ENCODE data around the gene PRDM13. TPM values are rescaled to one million over a fixed set of nuclear protein-coding genes. Genes with fewer than 3 reads are reported as not detected.

Gene PRDM13
- total RNA-seq, 1 experiment from 2014 or later: not detected

- ChIA-PET RAD21 (ENCODE audit: low non-redundant PET in 1 of 2, low total read pairs in 2 of 2, uncharacterized antibody in 2 of 2, unreplicated experiment in 2 of 2) (no interaction called here), CTCF (no interaction called here), POLR2A (no interaction called here)
- Histone ChIP-seq H3K27me3 (ENCODE audit: insufficient read depth, low read length) (no peaks in the 10 kb centered on the region), H3K4me2 (ENCODE audit: low read length) (no peak overlapping the region), H2AFZ (ENCODE audit: low read depth, low read length, poor library complexity, severe bottlenecking) (no peak overlapping the region), H3K27ac (ENCODE audit: low read depth, low read length) (no peak overlapping the region), H3K4me3 (replicated peaks in 1 of 2; ENCODE audit: low read depth in 1 of 2, low read length in 2 of 2) (no peak overlapping the region), H3K4me1 (ENCODE audit: control insufficient read depth in 1 of 2, insufficient read depth in 2 of 2, low read length in 2 of 2) (no peaks in the 10 kb centered on the region), H3K9me2 (ENCODE audit: insufficient read depth) (no peaks in the 10 kb centered on the region), H3K79me2 (ENCODE audit: insufficient read depth, low read length) (no peaks in the 10 kb centered on the region), H3K36me3 (ENCODE audit: control insufficient read depth in 1 of 2, insufficient read depth in 2 of 2, low read length in 2 of 2) (no peaks in the 10 kb centered on the region), H3K9ac (ENCODE audit: low read length) (no peak overlapping the region), H3K9me3 (ENCODE audit: control insufficient read depth in 1 of 2, insufficient read depth in 1 of 2, low read depth in 1 of 2, low read length in 2 of 2) (no peaks in the 10 kb centered on the region), H4K20me1 (ENCODE audit: insufficient read depth) (no peaks in the 10 kb centered on the region)
- ATAC-seq (no peak), DNase-seq (ENCODE audit: low read depth, low spot score) (no peak)
- TF ChIP-seq YY1 (IDR thresholded peaks at IDR 0.05; ENCODE audit: extremely low read depth, insufficient replicate concordance, low read depth, low read length) (no peak), SRF (IDR thresholded peaks at IDR 0.05; ENCODE audit: low read depth) (no peak), FOSL1 (IDR thresholded peaks at IDR 0.05; ENCODE audit: low read depth) (no peak), CBX3 (IDR thresholded peaks at IDR 0.05; ENCODE audit: low read depth) (no peak), ZFX (IDR thresholded peaks at IDR 0.05) (no peak), POLR2AphosphoS5 (IDR thresholded peaks at IDR 0.05; ENCODE audit: low read depth, low read length) (no peak), ATF3 (IDR thresholded peaks at IDR 0.05) (no peak), TCF7L2 (IDR thresholded peaks at IDR 0.05; ENCODE audit: borderline replicate concordance, extremely low read depth, insufficient read depth, insufficient read length) (no peak), SIN3A (IDR thresholded peaks at IDR 0.05; ENCODE audit: low read depth) (no peak), POLR2A (IDR thresholded peaks at IDR 0.05; ENCODE audit: borderline replicate concordance, extremely low read depth, insufficient read depth, insufficient read length) (no peak)
- TF ChIP-seq, protein P1, sequence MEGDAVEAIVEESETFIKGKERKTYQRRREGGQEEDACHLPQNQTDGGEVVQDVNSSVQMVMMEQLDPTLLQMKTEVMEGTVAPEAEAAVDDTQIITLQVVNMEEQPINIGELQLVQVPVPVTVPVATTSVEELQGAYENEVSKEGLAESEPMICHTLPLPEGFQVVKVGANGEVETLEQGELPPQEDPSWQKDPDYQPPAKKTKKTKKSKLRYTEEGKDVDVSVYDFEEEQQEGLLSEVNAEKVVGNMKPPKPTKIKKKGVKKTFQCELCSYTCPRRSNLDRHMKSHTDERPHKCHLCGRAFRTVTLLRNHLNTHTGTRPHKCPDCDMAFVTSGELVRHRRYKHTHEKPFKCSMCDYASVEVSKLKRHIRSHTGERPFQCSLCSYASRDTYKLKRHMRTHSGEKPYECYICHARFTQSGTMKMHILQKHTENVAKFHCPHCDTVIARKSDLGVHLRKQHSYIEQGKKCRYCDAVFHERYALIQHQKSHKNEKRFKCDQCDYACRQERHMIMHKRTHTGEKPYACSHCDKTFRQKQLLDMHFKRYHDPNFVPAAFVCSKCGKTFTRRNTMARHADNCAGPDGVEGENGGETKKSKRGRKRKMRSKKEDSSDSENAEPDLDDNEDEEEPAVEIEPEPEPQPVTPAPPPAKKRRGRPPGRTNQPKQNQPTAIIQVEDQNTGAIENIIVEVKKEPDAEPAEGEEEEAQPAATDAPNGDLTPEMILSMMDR (IDR thresholded peaks at IDR 0.05 in 2 of 3, conservative IDR thresholded peaks at IDR 0.05 in 1 of 3; ENCODE audit: borderline replicate concordance in 1 of 3, insufficient read depth in 1 of 3, low read depth in 2 of 3, low read length in 2 of 3): no peak
- BruUV-seq (replicated peaks): no TSS peak
- intact Hi-C loops (cut with micrococcal nuclease): no loop called here
Measured at GRCh38 chr6:99575544-99576227, 30.9 kb upstream of the PRDM13 start.
